Activated CD4-positive, alpha-beta memory T cell treated with anti-CD3 and anti-CD28 coated beads, Interleukin-2, amount 10 ng/mL, durations not matched to agents 7 days and 5 days (primary cell): ENCODE measurements around the gene TP53INP2. TPM values are rescaled to one million over a fixed set of nuclear protein-coding genes. Genes with fewer than 3 reads are reported as not detected.
"Not testable (repeated sequence)": the region's sequence is repeated elsewhere in the genome, so short reads cannot be mapped to it uniquely, and the experiment has no call there.

Source experiments
- CTCF ChIA-PET: fragments of 350-600 bp; sonication (Branson Sonifier 250); formaldehyde crosslinking; loops from one replicate; lab custom pipeline; 2021; ENCODE audit warnings: antibody characterized with exemption, inconsistent platforms; lab: Charles Lee
- POLR2A ChIA-PET: fragments of 350-600 bp; sonication (Branson Sonifier 250); formaldehyde crosslinking; loops from one replicate; lab custom pipeline; 2021; ENCODE audit warnings: antibody characterized with exemption; lab: Charles Lee
- DNase-seq: peaks from one replicate; pipeline ENCODE4 v3.0.0-alpha.2; 2020
- H3K27ac Mint-ChIP-seq: one replicate; pipeline ENCODE4 v1.8.0; 2021; ENCODE audit warnings: mild to moderate bottlenecking, mixed read lengths
- H3K27me3 Mint-ChIP-seq: one replicate; pipeline ENCODE4 v1.8.0; 2021; ENCODE audit warnings: mixed read lengths
- H3K36me3 Mint-ChIP-seq: one replicate; pipeline ENCODE4 v1.8.0; 2021; ENCODE audit warnings: low read depth, mixed read lengths
- H3K4me1 Mint-ChIP-seq: one replicate; pipeline ENCODE4 v1.8.0; 2021; ENCODE audit warnings: mixed read lengths
- H3K4me3 Mint-ChIP-seq: one replicate; pipeline ENCODE4 v1.8.0; 2021; ENCODE audit warnings: mild to moderate bottlenecking, mixed read lengths
- H3K9me3 Mint-ChIP-seq: one replicate; pipeline ENCODE4 v1.8.0; 2021; ENCODE audit warnings: mixed read lengths
- total RNA-seq, 2 experiments: library from RNA; stranded (reverse); gene quantifications; one replicate each; pipeline ENCODE4 v1.2.3, GENCODE V29; 2021

Gene TP53INP2
- total RNA-seq, 2 experiments from 2014 or later, result 3.3 TPM

DNA sequence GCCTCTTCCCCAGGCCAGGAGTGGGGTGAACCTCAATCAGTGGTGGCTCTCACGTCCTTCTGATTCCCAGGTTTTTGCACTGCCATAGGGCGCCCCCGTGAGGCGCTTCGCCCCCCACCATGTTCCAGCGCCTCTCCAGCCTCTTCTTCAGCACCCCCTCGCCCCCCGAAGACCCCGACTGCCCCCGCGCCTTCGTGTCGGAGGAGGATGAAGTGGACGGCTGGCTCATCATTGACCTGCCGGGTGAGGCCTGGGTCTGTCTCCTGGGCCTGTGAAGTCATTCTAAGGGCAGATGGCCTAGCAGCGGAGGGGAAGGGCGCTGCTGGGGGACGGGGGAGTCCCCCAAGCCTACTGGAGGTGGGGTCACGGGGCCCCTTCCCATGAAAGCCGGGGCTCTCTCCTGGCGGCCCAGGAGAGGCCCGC lies 4.5 kb downstream of the TP53INP2 start:
- H3K9me3 Mint-ChIP-seq, result no peaks in the 10 kb centered on the region
- POLR2A ChIA-PET, result interaction anchor here (1.2 to 2.3 kb wide), 2 partner anchors 11 to 32 kb away, joined by 4 to 7 read pairs; partner anchors contain the start of gene PIGU
- H3K27ac Mint-ChIP-seq, result peak overlapping the region; percentile 45

DNA sequence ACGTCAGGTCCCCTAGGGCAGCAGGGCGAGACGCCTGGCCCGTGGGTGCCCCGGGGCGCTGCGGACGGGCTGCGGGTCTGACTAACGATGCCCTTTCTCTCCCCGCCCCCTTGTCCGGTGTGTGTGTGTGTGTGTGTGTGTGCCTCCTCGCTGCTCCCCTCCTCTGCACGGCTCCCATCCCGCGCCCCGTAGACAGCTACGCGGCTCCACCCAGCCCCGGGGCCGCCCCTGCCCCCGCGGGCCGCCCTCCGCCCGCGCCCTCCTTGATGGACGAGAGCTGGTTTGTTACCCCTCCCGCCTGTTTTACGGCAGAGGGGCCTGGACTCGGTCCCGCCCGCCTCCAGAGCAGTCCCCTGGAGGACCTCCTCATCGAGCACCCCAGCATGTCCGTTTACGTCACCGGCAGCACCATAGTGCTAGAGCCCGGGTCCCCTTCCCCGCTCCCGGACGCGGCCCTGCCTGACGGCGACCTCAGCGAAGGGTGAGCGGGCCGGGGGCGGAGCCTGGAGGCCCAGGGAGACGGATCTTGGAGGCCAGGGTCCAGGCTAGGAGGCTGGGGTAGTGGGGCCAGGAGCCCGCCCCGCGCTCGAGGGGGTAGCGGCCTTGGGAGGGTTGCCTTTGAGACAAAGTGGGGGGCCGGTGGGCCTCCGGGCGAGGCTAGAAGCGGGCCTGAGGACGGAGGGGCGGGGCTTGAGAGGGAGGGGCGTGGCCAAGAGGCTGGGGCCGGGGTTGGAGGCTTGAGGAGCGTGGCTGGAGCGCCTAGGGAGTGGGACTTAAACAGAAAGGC lies 5.1 kb downstream of the TP53INP2 start:
- H3K27ac Mint-ChIP-seq, result peak overlapping the region; percentile 77
- H3K36me3 Mint-ChIP-seq, result peaks cover 7% of the 10 kb centered on the region
- CTCF ChIA-PET, result interaction anchor here (0.6 to 5.2 kb wide), 4 partner anchors 147 to 397 kb away, joined by 3 to 43 read pairs (median 10); no protein-coding TSS in a partner anchor
- H3K27me3 Mint-ChIP-seq, result no peaks in the 10 kb centered on the region
- no peaks in the 10 kb centered on the region for H3K9me3 Mint-ChIP-seq
- peak overlapping the region; percentile 78 for H3K4me3 Mint-ChIP-seq
- POLR2A ChIA-PET, result interaction anchor here (2.3 kb wide), 1 partner anchor 11 kb away, joined by 7 read pairs; no protein-coding TSS in a partner anchor
- DNase-seq, result peak; percentile 80
- peaks cover 42% of the 10 kb centered on the region for H3K4me1 Mint-ChIP-seq

More for the DNA sequence above, 4.5 kb downstream of the TP53INP2 start:
- peak; percentile 66 for DNase-seq
- peaks cover 4% of the 10 kb centered on the region for H3K36me3 Mint-ChIP-seq
- H3K27me3 Mint-ChIP-seq, result peaks cover under 1% of the 10 kb centered on the region
- CTCF ChIA-PET, result interaction anchor here (0.8 to 5.2 kb wide), 13 partner anchors 8 to 396 kb away, joined by 3 to 43 read pairs (median 5); partner anchors contain the start of genes DYNLRB1 and ITCH
- peak overlapping the region; percentile 78 for H3K4me3 Mint-ChIP-seq
- peaks cover 42% of the 10 kb centered on the region for H3K4me1 Mint-ChIP-seq

DNA sequence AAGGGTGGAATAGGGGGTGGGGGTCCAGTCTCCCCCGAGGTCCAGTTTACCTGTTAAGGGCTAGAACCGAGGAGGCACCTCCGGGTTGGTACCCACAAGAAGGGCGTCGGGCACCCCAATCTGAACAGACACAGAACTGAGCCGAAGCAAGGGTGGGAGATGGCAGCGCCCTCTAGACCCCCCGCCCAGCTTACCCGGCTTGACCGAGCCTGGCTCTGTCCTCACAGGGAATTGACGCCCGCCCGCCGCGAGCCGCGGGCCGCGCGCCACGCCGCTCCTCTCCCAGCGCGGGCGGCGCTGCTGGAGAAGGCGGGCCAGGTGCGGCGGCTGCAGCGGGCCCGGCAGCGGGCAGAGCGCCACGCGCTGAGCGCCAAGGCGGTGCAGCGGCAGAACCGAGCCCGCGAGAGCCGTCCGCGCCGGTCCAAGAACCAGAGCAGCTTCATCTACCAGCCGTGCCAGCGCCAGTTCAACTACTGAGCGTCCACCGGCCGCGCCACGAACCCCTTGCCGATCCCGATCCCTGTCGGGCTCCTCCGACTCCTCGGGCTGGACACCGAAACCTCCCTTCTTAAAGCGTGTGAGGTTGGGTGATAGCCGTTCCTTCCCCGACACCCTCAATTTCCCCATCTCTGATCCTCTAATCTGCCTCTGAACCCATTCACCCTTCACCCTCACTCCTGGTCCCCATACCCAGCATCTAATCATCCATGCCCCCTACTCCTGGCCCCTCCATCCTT lies 5.9 kb downstream of the TP53INP2 start:
- no peak for DNase-seq
- Mint-ChIP-seq H3K36me3 (peaks cover 10% of the 10 kb centered on the region), H3K4me3 (peak overlapping the region; percentile 78), H3K4me1 (peaks cover 37% of the 10 kb centered on the region), H3K27me3 (no peaks in the 10 kb centered on the region), H3K9me3 (no peaks in the 10 kb centered on the region), H3K27ac (peak overlapping the region; percentile 77)
- ChIA-PET POLR2A (interaction anchor here (2.3 kb wide), 1 partner anchor 10 kb away, joined by 7 read pairs; no protein-coding TSS in a partner anchor), CTCF (interaction anchor here (0.6 kb wide), 1 partner anchor 155 kb away, joined by 3 read pairs; no protein-coding TSS in a partner anchor)

DNA sequence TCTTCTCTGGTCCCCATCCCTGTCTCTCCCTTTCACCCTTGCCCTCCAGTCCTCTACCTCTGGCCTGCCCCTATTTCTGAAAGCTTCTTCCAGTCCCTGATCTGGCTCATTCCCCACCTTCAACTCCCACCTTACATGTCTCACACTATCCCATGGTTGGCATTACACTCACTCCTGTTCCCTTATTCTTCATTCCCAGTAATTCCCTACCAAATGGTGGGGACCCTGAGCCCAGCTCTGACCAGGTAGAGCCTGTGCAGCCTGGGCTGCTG lies 6.4 kb downstream of the TP53INP2 start:
- no peak for DNase-seq
- no peaks in the 10 kb centered on the region for H3K9me3 Mint-ChIP-seq
- no peaks in the 10 kb centered on the region for H3K27me3 Mint-ChIP-seq
- peaks cover 32% of the 10 kb centered on the region for H3K4me1 Mint-ChIP-seq
- peak overlapping the region; percentile 70 for H3K4me3 Mint-ChIP-seq
- H3K27ac Mint-ChIP-seq, result no peak overlapping the region
- peaks cover 10% of the 10 kb centered on the region for H3K36me3 Mint-ChIP-seq
- ChIA-PET POLR2A (interaction anchor here (2.3 kb wide), 1 partner anchor 9 kb away, joined by 7 read pairs; no protein-coding TSS in a partner anchor), CTCF (no interaction called here)

DNA sequence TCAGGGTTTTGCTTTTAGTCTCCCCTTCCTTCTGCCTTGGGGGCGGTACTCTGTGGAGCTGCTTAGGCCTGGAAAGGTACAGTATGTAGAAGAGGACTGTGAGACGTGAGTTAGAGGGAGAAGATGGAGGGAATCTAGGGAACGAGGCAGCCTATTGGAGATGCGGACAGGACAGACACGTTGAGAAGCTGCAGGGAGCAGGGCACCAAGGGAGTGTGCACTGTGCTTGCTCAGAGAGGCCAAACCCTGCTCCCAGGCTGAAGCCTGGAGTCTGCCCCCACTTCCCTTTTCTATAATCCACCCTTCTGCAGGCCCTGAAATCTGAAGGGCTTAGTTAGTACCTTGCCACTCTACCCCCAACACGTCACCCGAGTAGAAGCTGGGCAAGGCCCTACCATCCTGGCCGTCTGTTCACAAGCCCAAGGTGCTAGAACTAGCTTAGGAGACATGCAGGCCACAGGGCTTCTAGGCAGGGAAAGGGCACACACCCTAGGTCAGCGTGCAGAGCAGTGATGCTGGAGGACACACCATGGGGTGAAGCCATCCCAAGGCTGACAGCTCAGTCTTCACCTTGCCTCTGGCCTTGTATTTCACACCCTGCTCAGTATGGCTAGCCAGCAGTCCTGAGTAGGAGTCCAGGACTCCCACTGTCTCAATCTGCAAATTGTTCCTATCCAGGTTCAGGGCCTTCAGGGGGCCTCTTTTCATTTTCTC lies 6.9 kb downstream of the TP53INP2 start:
- H3K27ac Mint-ChIP-seq, result no peak overlapping the region
- H3K36me3 Mint-ChIP-seq, result peaks cover 10% of the 10 kb centered on the region
- H3K27me3 Mint-ChIP-seq, result no peaks in the 10 kb centered on the region
- DNase-seq, result no peak
- peaks cover 28% of the 10 kb centered on the region for H3K4me1 Mint-ChIP-seq
- H3K9me3 Mint-ChIP-seq, result no peaks in the 10 kb centered on the region
- POLR2A ChIA-PET, result interaction anchor here (2.3 kb wide), 1 partner anchor 9 kb away, joined by 7 read pairs; no protein-coding TSS in a partner anchor
- CTCF ChIA-PET, result no interaction called here
- H3K4me3 Mint-ChIP-seq, result peak overlapping the region; percentile 70

DNA sequence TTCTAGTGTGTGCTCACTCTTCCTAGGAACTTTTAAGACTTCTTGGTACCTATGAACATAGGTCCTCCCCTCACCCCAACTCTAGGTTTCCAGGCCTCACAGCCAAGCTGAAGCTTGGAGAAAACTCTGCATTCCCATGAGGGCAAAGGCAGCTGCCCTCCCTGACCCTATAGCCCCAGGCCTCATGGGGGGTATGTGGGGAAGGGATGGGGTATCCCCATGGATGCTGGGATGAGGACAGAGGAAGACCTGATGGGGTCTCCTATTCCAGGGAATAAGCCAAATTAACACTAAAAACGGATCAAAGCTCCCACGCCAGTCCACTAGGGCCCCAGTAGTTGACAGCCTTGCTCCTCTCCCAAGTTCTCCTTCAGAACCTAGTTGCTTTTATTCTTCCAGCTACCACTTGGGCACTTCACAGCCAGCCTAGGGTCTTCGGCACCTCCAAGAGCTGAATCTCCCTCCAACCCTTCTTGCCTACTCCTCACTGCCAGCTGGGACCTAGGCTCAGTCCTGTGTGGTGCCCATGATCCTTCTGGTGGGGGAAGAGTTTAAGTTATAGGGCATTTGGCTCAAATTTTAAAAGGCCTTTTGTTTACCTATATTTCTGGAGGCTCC lies 7.8 kb downstream of the TP53INP2 start:
- Mint-ChIP-seq H3K4me1 (peaks cover 21% of the 10 kb centered on the region), H3K4me3 (no peak overlapping the region), H3K36me3 (peaks cover 10% of the 10 kb centered on the region), H3K27ac (no peak overlapping the region), H3K27me3 (no peaks in the 10 kb centered on the region), H3K9me3 (no peaks in the 10 kb centered on the region)
- ChIA-PET CTCF (interaction anchor here (0.6 kb wide), 2 partner anchors 175 to 406 kb away, joined by 3 read pairs; no protein-coding TSS in a partner anchor), POLR2A (no interaction called here)
- DNase-seq, result no peak

DNA sequence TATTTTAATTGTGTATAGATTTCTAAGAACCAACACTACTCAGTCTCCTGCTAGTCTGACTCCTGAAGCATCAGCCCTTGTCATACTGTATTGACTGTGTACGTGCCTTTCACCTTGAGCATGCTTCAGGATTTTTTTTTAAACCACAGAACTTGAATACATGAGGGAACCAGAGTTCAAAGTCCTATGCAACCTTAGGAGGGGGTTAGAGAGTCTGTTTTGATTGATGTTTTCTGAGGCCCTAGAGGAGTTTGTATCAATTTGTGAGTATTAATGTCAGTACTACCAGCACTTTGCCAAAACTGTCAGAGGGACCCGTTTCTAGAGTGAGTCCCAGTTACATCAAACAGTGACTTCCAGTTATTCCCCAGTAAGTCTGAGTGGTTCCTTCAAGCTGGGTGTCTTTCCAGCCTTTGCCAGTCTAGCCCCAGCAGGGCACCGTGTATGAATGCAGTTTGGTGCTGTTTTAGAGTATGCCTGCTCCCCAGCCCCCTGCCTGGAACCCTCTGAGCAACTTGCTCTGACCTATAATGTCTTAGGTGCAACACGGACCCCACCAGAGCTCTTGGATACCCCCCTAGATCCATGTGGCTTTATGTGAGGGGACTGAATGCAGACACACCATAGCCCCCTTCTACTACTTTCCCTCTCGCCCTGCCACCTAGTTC lies 8.5 kb downstream of the TP53INP2 start:
- peaks cover 22% of the 10 kb centered on the region for H3K4me1 Mint-ChIP-seq
- no peak overlapping the region for H3K27ac Mint-ChIP-seq
- DNase-seq, result no peak
- H3K4me3 Mint-ChIP-seq, result no peak overlapping the region
- POLR2A ChIA-PET, result interaction anchor here (1.4 kb wide), 1 partner anchor 9 kb away, joined by 4 read pairs; the partner anchor contains the start of gene TP53INP2
- CTCF ChIA-PET, result interaction anchor here (0.6 kb wide), 1 partner anchor 406 kb away, joined by 3 read pairs; no protein-coding TSS in a partner anchor
- peaks cover 14% of the 10 kb centered on the region for H3K36me3 Mint-ChIP-seq
- H3K9me3 Mint-ChIP-seq, result no peaks in the 10 kb centered on the region
- no peaks in the 10 kb centered on the region for H3K27me3 Mint-ChIP-seq

DNA sequence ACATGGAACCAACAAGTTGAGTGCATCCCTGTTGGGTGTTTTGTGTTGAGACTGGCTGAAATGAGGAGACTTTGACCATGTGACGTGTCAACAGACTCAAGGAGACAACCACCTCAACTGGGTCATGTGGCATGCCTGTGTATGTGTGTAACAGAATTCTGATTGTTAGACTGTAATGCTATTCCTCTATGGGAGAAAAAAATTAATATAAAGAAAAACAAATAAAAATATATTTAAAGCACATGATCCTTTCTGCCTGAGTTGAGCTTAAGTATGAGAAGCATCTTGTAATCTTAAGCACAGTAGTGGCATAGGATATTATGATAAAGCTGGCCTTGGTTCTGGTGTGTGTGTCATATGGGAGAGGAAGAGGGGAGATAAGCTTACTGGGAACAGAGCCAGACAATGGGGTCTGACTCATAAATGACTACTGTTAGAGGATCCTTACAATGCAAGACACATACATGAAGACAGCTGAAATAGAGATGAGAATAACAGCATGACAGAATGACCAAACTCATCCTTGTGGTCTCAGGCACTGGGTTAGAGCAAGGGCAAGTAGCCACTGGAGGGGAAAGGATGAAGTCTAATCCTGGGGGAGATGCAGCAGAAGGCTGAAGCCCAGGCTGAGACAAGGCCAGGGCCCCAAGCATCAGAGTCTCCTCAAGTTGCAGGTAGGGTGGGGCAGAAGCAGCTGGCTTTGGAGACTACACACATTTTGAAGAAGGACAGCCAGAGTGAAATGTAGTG lies 9.2 kb downstream of the TP53INP2 start:
- Mint-ChIP-seq H3K9me3 (no peaks in the 10 kb centered on the region), H3K4me1 (peaks cover 22% of the 10 kb centered on the region), H3K36me3 (peaks cover 16% of the 10 kb centered on the region), H3K4me3 (no peak overlapping the region), H3K27ac (no peak overlapping the region), H3K27me3 (no peaks in the 10 kb centered on the region)
- CTCF ChIA-PET, result no interaction called here
- POLR2A ChIA-PET, result interaction anchor here (0.6 to 1.4 kb wide), 3 partner anchors 9 to 176 kb away, joined by 4 read pairs; partner anchors contain the start of gene TP53INP2
- DNase-seq, result no peak

DNA sequence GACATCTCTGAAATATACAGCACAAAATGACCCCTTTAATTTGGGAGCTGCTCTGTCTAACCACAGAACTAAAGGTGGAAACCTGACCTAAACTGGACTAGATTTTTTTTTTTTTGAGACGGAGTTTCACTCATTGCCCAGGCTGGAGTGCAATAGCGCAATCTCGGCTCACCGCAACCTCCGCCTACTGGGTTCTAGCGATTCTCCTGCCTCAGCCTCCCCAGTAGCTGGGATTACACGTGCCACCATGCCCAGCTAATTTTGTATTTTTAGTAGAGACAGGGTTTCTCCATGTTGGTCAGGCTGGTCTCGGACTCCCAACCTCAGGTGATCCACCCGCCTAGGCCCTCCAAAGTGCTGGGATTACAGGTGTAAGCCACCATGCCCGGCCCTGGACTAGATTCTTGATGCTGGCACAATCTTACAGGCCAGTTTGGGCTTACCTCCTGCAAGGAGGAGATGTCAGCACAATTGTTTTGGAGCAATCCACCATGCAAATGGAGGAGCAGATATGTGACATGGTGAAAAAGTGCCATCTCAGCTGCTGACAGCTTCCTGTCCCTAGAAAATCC lies 9.9 kb downstream of the TP53INP2 start:
- H3K27me3 Mint-ChIP-seq, DNase-seq, CTCF ChIA-PET, H3K27ac Mint-ChIP-seq, H3K4me3 Mint-ChIP-seq, H3K9me3 Mint-ChIP-seq: not testable (repeated sequence)
- Mint-ChIP-seq H3K4me1 (peaks cover 21% of the 10 kb centered on the region), H3K36me3 (peaks cover 22% of the 10 kb centered on the region)
- POLR2A ChIA-PET, result interaction anchor here (0.6 to 1.4 kb wide), 3 partner anchors 10 to 177 kb away, joined by 4 read pairs; partner anchors contain the start of gene TP53INP2

DNA sequence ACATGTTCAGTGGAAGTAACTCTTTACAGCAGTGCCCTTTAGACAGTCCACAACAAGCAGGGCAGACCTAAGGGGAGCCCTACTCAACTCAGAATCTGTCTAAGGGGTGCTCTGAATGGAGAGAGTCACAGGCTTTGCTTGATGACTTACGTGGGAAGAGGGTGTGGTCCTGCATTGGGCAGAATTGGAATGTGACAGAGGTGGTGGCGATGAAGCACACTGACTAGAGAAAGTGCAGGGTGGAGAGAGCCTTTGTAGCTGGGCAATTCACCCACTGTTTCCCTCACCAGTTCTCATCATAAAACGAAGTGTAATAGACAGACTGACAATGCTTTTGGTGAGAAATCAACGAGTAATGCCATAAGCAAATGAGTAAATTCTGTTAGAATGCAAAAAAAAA lies 11.2 kb downstream of the TP53INP2 start:
- Mint-ChIP-seq H3K27ac (no peak overlapping the region), H3K27me3 (no peaks in the 10 kb centered on the region), H3K36me3 (peaks cover 27% of the 10 kb centered on the region), H3K4me3 (no peak overlapping the region), H3K4me1 (peaks cover 29% of the 10 kb centered on the region), H3K9me3 (no peaks in the 10 kb centered on the region)
- no peak for DNase-seq
- CTCF ChIA-PET, result interaction anchor here (0.6 kb wide), 1 partner anchor 16 kb away, joined by 3 read pairs; no protein-coding TSS in a partner anchor
- POLR2A ChIA-PET, result no interaction called here

DNA sequence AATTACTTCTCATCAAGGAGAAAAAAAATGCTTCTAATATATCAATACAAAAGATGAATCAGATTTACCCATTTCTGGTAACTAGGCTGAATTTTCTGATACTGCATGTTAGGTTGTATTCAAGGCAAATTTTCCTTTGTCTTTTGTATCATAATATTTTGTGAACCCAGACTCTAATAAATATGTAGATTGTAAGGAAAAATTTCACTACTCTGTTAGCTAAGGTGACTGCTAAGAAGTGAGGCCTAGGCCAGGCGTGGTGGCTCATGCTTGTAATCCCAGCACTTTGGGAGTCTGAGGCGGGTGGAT lies 12.7 kb downstream of the TP53INP2 start:
- H3K9me3 Mint-ChIP-seq, result no peaks in the 10 kb centered on the region
- H3K4me3 Mint-ChIP-seq, result no peak overlapping the region
- H3K27ac Mint-ChIP-seq, result no peak overlapping the region
- ChIA-PET POLR2A (interaction anchor here (0.9 to 1.1 kb wide), 2 partner anchors 9 to 13 kb away, joined by 3 to 4 read pairs; partner anchors contain the start of gene TP53INP2), CTCF (interaction anchor here (1.1 kb wide), 1 partner anchor 9 kb away, joined by 3 read pairs; no protein-coding TSS in a partner anchor)
- peaks cover 34% of the 10 kb centered on the region for H3K36me3 Mint-ChIP-seq
- H3K27me3 Mint-ChIP-seq, result no peaks in the 10 kb centered on the region
- DNase-seq, result no peak
- H3K4me1 Mint-ChIP-seq, result peaks cover 32% of the 10 kb centered on the region
